Measurements from ENCODE around the gene HYAL3. TPM values are rescaled to one million over a fixed set of nuclear protein-coding genes. Genes with fewer than 3 reads are reported as not detected.

HYAL3 gene, protein sequence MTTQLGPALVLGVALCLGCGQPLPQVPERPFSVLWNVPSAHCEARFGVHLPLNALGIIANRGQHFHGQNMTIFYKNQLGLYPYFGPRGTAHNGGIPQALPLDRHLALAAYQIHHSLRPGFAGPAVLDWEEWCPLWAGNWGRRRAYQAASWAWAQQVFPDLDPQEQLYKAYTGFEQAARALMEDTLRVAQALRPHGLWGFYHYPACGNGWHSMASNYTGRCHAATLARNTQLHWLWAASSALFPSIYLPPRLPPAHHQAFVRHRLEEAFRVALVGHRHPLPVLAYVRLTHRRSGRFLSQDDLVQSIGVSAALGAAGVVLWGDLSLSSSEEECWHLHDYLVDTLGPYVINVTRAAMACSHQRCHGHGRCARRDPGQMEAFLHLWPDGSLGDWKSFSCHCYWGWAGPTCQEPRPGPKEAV
- 12.5 and 15.6 TPM in 2 replicates for total RNA-seq

DNA sequence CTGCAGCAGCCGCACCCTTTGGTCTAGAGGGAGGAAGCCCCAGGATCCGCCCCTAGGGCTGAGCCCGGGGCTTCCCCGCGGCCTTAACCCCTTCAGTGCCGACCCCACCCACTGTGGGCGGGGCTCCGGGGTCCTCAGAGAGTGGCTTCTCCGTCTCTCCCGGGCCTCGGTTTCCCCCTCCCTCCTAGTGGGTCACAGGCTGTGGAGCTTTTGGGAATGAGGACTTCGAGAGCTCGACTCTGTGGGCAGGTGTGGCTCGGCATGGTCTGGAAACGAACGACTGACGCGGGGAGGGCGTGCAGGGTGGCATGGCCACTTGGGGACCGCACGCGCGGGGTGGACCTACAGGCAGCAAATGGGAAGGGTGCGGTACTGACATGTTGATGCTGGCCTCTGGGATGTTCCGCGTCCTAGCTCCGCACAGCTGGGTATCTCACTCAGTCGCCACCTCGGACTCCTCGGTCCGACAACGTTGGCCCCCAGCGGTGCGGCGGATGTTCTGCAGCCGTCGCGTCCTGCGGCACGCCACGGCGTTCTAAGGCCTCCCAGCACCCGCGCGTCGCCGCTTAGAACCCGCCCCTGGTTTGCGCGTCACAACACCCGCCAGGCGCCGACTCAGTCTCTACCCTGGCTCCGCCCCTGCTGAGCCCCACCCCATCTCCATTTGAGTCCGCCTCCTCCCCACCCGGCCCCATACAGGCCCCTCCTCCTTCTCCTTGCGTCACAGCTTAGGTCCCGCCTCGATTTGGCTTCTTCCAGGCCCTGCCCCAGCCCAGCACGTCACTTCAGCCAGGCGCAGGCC lies at the start of gene HYAL3, which contains the start of gene NAA80:
TSS of gene HYAL3 (minus strand) at position 570 of the 802 bp plus-strand sequence. CDS start 3,803 bp downstream, outside the sequence.
TSS of gene NAA80 (minus strand) at position 570 of the 802 bp plus-strand sequence. CDS start 1,942 bp downstream, outside the sequence.
- intact Hi-C loops (cut with micrococcal nuclease) = loop anchor here (1.0 to 10.0 kb wide), 28 partner anchors 22 to 1858 kb away; partner anchors contain the start of genes AMIGO3, APEH, ARIH2 and CCDC51

DNA sequence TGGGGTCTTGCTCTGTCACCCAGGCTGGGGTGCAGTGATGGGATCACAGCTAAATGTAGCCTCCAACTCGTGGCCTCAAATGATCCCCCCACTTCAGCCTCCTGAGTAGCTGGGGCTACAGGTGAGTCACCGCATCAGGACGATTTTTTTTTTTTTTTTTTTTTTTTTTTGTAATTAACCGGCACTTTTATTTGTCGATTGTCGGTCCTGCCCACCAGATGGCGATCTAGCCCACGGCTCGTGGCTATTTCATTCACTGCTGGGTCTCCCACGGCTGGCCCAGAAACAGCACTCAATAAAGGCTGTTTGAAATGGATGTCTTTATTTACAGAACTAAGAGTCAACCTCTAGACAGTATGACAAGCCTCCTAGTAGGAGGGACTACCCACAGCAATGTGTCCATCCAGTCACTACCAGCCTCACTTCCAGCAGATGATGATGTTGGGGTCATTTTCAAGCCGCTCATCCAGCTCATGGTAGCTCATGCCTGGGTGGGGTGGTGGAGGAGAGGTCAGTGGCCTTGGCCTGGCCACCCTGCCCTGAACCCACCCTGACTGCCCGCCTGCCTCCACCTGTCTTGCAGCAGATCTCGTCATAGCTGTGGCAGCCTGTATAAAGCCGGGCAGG lies 48.1 kb upstream of the HYAL3 start:
- intact Hi-C loops (cut with micrococcal nuclease) = loop anchor here (1.0 to 5.0 kb wide), 3 partner anchors 195 to 1340 kb away; no protein-coding TSS in a partner anchor

DNA sequence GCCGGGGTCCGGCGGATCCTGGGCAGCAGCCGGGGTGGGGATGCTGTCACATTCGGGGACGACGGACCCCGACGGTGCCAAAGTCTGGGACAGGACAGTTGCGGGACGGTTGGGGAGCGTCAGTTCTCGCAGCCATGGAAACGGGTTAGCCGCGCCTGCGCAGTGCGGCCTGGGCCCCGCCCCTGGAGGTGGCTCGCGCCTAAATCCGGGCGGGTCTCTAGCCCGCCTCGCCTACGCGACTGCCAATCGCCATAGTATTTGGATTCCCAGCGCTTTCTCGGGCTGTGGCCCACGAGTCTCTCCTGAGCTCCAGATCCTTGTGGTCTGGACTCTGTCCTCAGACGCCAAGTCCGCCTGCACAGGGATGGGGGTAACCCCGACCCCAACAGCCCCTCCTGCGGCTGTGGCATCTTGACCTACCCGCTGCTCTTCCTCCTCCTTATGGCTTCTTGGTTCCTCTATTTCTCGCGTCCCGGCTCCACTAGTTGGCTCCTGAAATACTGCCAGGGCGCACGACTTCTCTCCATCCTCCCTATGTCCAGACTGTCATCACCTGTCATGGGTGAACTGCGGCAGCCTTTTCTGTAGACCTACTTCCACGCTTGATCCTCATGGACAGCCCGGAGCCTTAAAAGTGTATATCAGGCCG lies 46.5 kb upstream of the HYAL3 start, which contains the start of gene ZMYND10:
TSS of gene ZMYND10 (minus strand) at position 147 of the 649 bp plus-strand sequence. CDS start 153 bp downstream, outside the sequence.
- intact Hi-C loops (cut with micrococcal nuclease) = loop anchor here (2.0 to 5.0 kb wide), 2 partner anchors 13 to 1342 kb away; partner anchors contain the start of gene TMEM115

DNA sequence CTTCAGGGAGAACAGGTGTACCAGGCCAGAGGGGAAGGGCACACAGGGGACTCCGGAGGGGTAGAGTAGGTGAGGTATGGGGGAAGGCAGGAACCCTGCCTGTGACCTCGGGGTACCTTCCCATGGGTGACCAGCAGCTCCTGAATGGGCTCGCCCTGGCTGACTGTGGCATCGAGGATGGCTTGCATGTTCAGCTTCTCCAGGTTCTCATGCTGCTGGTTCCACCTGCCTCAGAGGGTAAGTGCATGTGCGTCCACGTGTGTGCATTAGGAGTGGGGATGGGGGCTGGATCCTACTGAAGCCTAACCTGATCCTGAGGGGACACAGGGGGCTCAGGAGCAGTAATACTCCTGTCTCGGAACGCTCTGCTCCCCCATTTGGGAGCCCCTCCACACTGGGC lies 45.8 kb upstream of the HYAL3 start:
- intact Hi-C loops (cut with micrococcal nuclease) = loop anchor here (2.0 to 5.0 kb wide), 2 partner anchors 14 to 1342 kb away; partner anchors contain the start of gene TMEM115

DNA sequence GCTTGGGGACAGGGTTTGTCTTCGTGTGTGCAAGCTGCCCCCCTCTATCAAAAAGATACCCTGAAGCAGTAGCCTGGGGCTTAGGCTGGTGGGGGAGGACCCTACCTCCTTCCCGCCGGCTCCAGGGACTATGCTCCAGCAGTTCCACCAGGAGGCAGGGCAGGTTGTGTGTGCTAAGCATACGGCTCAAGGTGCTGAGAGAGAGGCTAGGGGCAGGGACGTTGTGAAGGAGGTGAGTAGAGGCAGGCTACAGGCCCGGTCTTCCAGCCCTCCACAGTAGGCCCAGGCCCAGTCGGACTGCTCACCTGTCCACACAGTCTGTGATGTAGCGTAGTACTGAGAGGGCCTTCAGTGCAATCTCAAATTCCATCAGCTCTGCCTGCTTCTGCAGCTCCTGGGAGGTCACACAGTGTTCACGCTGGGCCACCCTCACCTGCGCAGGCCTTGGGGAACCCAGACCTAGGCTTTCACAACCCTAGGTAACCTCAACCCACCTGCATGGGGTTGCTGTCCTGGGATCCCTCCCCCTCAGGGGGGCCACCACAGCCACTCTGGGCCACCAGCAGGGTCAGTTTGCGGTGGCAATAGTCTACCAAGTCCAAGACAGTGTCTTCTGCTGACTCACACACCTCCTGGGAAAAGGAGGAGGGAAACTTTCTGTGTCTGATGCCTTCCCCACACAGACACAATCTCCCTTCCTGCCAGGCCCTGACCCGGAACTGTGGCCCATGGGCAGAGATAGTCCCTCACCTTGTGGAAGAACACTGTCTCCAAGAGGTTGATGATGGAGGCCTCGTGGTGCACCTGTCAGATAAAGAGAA lies 43.8 kb upstream of the HYAL3 start:
- intact Hi-C loops (cut with micrococcal nuclease) = no loop called here

DNA sequence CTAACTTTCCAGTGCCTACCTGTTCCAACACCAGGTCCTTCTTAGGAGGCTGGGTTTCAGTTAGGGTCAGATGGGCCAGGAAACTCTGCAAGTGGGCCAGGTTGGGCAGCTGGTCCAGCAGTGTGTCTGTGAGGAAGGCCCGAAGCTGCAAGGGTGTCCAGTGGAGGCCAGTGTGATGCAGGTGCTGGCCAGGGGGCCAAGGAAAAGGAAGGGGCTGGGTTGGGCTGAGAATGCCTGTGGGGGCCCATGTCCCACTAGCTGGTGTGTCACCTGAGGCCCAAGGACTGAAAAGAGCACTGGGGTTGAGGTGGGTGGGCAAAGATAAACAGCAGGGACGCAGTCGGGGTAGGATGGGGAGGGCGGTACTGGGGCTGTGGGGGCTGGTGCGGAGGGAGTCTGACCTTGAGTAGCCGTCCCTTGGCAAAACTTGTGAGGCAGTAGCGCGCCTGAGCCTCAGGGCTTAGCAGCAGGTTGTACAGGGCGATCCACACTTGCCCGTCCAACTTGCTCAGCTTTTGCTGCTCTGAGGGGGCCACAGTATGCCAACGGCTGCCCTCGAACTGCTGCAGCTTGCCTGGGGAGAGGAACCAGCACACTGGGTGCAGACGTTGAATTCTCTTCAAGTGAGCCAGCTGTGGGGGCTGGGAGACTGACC lies 42.9 kb upstream of the HYAL3 start:
- intact Hi-C loops (cut with micrococcal nuclease) = loop anchor here (1.0 kb wide), 1 partner anchor 8 kb away; the partner anchor contains the start of genes CYB561D2 and NPRL2

DNA sequence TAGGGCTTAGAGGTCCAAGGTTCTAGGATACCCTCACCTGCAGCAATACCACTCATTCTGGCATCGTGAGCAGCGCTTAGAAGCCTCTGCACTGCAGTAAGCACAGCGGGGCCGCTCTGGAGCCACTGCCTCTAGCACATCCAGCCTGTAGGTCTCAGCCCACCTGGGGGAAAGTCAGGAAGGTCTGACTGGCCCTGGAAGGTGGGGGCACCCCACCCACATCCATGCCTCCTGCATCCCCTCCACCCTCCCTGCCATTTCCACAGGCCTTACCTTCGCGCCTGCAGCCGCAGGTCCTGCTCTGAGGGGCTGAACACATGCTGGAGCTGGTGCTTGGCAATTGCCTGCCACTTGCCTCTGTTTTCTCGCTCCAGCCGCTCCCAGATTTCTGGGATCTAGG lies 42.3 kb upstream of the HYAL3 start:
- intact Hi-C loops (cut with micrococcal nuclease) = loop anchor here (1.0 kb wide), 1 partner anchor 9 kb away; the partner anchor contains the start of genes CYB561D2 and NPRL2

DNA sequence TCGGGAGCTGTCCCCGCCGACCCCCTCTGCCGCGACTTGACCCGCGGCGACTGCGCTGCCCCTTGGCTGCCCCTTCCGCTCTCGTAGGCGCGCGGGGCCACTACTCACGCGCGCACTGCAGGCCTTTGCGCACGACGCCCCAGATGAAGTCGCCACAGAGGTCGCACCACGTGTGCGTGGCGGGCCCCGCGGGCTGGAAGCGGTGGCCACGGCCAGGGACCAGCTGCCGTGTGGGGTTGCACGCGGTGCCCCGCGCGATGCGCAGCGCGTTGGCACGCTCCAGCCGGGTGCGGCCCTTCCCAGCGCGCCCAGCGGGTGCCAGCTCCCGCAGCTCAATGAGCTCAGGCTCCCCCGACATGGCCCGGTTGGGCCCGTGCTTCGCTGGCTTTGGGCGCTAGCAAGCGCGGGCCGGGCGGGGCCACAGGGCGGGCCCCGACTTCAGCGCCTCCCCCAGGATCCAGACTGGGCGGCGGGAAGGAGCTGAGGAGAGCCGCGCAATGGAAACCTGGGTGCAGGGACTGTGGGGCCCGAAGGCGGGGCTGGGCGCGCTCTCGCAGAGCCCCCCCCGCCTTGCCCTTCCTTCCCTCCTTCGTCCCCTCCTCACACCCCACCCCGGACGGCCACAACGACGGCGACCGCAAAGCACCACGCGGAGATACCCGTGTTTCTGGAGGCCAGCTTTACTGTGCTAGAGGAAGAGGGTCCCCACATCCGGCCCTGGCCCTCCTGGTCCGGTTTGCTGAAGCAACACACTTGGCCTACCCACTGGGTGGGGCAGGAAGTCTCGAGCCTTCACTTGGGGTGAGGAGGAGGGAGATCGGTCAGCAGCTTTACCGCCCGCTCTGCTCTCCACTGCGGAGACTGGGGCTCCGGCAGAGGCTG lies 41.5 kb upstream of the HYAL3 start, which contains the start of gene RASSF1:
TSS of gene RASSF1 (minus strand) at position 389 of the 882 bp plus-strand sequence. CDS start at position 358, 31 bp downstream.
- intact Hi-C loops (cut with micrococcal nuclease) = loop anchor here (1.0 kb wide), 1 partner anchor 10 kb away; the partner anchor contains the start of genes CYB561D2 and NPRL2

DNA sequence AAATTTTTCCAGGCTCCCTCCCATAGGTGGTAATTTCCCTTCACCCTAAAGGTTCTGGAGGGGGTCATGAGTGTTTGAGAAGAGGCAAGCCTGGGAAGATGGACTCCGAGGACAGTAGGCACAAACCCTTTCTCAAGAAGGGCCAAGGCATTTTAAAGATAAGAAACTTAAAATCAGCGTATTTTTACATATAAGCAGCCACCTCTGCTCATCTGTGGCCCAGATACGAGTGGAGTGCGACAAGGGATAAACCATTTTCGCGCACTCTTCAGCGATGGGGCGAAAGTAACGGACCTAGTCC lies 40.9 kb upstream of the HYAL3 start:
- intact Hi-C loops (cut with micrococcal nuclease) = no loop called here

DNA sequence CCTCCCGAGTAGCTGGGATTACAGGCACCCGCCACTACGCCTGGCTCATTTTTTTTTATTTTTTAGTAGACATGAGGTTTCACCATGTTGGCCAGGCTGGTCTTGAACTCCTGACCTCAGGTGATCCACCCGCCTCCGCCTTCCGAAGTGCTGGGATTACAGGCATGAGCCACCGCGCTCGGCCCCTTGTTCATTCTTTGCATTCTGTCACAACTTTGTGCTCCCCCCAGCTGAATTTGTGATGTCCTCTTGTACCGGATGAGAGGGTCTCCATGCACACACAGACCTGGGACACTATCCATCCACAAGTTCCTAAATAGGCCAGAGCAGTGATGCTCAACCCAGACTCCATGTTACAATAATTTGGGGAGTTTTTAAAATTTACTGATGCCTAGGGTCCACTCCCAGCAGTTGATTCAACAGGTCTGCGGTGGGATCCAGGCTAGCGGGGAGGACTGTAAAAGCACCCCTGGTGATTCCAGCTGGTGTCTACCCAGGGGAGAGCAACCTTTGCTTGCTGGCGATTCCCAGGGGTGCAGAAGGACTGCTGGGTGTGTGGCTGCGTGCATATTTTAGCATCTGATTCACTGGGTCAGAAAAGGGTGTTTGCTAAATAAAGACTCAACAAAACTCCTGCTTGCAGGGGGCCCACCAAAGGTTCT lies 40.4 kb upstream of the HYAL3 start:
- intact Hi-C loops (cut with micrococcal nuclease) = loop anchor here (2.0 to 5.0 kb wide), 2 partner anchors 1045 to 1158 kb away; partner anchors contain the start of gene MANF

DNA sequence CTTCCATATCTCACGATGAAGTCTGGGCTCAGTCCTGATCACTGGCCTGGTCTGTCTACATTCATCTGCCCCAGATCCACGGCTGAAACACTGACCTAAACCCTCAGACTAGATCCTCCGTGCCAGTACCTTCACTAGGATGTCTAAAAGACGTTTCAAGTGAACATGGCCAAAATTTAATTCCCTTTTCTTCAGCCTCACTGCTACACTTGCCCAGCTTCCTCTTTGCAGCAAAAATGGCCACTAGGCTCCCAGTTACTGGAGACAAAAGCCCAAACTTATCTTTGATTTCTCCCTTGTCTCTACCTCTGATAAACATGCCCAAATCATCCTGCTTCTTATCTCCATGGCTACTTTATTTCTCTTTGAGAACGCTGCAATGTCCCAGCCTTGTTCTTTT lies 39.8 kb upstream of the HYAL3 start:
- intact Hi-C loops (cut with micrococcal nuclease) = loop anchor here (2.0 to 5.0 kb wide), 2 partner anchors 1046 to 1158 kb away; partner anchors contain the start of gene MANF

DNA sequence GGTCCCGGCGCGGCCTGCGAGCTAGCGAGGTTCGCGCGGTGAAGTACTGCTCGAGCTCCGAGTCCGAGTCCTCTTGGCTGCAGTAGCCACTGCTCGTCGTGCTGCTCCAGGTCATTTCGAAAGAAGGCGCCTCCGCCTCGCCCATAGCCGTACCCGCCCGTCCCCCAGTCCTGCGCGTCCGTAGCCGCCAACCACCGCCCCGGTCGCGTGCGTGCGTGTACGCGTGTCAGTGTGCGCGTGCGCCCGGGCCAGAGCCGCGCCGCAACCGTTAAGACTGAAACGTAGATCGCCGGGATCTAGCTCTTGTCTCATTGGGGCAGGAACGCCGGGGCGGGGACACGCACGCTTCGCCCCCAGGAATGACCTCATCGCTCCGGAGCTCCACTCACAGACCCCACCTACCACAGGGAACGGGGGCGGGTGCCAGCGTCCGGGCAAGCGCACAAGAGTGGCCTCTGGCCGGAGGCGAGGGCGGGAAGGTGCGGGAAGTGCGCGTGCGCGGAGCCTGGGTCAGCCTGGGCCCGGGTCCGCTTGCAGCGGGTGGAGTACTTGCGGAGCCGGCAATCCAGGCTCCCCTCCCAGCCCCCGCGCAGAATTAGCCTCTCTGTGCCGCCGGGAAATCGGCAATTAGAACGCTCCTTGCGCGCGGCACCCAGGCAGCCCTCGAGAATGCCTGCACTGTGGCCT lies 38.1 kb upstream of the HYAL3 start:
- intact Hi-C loops (cut with micrococcal nuclease) = loop anchor here (1.0 to 5.0 kb wide), 10 partner anchors 9 to 1160 kb away; partner anchors contain the start of genes CYB561D2, HYAL3, IFRD2 and MAPKAPK3

DNA sequence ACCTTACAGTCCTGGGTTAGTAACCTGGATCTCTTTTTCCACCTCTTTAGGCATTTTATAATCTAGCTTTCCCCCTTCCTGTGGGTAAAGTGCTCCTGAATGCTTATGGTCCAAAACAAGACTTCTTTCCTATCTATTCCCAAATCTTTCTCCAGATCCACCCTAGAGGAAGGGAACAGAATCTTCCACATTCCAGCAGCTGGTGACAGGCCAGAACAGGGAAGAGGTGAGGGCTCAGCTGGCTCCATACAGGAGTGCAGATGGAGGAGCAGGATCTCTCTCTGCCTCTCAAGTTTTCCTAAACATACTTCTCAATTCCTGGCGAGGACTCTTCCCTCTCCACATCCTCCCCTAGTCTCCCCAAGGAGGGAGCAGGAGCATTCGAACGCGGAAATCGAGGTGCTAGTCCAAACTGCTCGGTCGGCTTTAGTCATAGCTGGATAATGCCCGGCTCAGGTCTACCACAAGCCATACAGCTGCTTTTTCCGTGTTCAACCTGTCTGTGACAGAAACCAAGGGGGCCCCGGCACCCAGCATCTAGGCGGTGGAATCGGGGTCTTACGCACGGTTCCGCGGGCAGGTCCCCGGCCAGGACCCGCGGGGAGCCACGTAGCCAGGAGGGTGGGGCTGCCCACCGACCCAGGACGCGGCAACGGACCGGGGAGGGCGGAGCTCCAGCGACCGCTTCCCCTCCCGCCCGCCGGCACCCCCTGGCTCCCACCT lies 37.4 kb upstream of the HYAL3 start:
- intact Hi-C loops (cut with micrococcal nuclease) = loop anchor here (1.0 to 5.0 kb wide), 10 partner anchors 8 to 1161 kb away; partner anchors contain the start of genes CYB561D2, HYAL3, IFRD2 and MAPKAPK3

DNA sequence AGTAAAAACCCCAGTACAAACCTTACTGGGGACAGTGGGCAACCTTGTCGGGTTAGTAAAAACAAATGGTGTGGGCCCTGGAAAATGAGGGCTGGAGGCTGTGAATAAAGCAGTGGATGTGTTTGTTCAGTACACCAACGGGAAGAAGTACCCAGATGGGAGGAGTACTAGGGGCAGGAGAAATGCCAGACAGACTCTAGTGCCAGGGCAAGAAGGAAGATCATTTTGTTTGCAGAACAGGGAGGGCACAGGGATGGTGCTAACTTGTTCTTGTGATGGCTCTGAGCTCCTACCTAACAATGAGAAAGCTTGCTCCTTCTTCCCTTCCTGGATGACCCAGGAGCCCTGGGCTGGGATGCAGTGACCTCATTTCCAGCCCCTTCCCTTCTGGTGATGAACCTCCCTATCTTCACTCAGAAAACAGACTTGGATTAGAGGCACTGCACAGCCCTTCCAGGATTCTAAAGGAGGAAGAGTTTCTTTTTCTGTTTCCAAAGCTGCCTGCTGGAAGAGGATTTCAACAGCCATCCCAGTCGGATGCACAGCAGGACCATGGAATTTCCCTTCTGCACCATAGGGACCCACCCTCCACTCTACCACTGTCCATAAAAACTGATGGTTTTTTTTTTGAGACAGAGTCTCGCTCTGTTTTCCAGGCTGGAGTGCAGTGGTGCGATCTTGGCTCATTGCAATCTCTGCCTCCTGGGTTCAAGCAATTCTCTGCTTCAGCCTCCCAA lies 35.3 kb upstream of the HYAL3 start:
- intact Hi-C loops (cut with micrococcal nuclease) = loop anchor here (5.0 kb wide), 1 partner anchor 1163 kb away; no protein-coding TSS in a partner anchor
